GM12874 (cell line): Measurements from ENCODE around the gene SLC25A13.

Experiments
- TF ChIP-seq, protein P1 (sequence below): IDR thresholded peaks from 2 replicates; pipeline ENCODE4 v1.5.1; 2011; ENCODE audit warnings: low read depth, mild to moderate bottlenecking, control low read depth, low read length, moderate library complexity; ENCODE audit not compliant: insufficient read depth

SLC25A13 gene

GRCh38 chr7:96151889-96152288, 170.0 kb downstream of the SLC25A13 start:
- TF ChIP-seq, protein P1, sequence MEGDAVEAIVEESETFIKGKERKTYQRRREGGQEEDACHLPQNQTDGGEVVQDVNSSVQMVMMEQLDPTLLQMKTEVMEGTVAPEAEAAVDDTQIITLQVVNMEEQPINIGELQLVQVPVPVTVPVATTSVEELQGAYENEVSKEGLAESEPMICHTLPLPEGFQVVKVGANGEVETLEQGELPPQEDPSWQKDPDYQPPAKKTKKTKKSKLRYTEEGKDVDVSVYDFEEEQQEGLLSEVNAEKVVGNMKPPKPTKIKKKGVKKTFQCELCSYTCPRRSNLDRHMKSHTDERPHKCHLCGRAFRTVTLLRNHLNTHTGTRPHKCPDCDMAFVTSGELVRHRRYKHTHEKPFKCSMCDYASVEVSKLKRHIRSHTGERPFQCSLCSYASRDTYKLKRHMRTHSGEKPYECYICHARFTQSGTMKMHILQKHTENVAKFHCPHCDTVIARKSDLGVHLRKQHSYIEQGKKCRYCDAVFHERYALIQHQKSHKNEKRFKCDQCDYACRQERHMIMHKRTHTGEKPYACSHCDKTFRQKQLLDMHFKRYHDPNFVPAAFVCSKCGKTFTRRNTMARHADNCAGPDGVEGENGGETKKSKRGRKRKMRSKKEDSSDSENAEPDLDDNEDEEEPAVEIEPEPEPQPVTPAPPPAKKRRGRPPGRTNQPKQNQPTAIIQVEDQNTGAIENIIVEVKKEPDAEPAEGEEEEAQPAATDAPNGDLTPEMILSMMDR = no peak

GRCh38 chr7:96144260-96144526, 177.7 kb downstream of the SLC25A13 start:
- TF ChIP-seq, protein P1 = no peak

GRCh38 chr7:96143495-96144259, 178.2 kb downstream of the SLC25A13 start:
- TF ChIP-seq, protein P1 = no peak

- TF ChIP-seq, protein P1 = no peak
These were observed 185.2 kb downstream of the SLC25A13 start for GRCh38 chr7:96136600-96137239.

DNA sequence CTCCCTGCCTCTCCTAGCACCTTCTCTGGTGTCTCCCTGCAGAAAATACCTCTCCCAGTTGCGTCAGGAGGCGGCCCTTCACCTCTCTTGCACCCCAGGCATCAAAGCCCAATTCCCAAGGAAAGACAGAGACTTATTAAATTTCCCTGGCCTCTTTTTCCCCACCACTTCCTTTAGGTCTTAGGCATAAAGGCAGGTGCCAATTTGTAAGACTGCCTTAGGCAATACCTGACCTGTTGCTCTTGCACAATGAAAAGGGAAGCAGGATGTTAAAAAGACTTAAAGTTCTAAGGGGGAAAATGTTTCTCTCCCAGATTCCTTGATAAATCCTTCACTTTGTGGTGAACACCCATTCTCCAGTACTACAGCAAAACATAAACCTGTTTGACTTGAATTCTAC, 186.7 kb downstream of the SLC25A13 start:
- TF ChIP-seq, protein P1 = no peak

DNA sequence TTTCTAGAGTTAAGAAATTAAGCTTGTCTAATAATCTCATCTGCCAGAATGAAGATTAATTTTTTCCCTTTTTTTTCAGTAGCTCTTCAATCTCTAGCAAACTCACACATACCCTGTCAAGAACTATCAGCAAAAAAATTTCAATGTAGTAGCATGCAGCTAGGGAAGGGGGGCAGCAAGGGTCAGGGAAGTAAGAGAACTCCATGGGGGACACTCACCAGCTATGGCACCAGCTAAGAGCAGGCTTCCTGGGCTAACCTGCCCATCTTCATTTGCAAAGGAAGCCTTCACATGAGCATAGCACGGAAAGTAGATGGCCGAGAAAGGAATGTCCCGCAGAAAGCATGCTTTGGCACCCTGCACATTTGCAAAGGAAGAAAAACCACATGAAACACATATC, 190.4 kb downstream of the SLC25A13 start:
- TF ChIP-seq, protein P1 = no peak

GRCh38 chr7:96127746-96128145, 194.2 kb downstream of the SLC25A13 start:
- TF ChIP-seq, protein P1 = no peak
